ENCODE measurements around the gene NCF2.

DNA sequence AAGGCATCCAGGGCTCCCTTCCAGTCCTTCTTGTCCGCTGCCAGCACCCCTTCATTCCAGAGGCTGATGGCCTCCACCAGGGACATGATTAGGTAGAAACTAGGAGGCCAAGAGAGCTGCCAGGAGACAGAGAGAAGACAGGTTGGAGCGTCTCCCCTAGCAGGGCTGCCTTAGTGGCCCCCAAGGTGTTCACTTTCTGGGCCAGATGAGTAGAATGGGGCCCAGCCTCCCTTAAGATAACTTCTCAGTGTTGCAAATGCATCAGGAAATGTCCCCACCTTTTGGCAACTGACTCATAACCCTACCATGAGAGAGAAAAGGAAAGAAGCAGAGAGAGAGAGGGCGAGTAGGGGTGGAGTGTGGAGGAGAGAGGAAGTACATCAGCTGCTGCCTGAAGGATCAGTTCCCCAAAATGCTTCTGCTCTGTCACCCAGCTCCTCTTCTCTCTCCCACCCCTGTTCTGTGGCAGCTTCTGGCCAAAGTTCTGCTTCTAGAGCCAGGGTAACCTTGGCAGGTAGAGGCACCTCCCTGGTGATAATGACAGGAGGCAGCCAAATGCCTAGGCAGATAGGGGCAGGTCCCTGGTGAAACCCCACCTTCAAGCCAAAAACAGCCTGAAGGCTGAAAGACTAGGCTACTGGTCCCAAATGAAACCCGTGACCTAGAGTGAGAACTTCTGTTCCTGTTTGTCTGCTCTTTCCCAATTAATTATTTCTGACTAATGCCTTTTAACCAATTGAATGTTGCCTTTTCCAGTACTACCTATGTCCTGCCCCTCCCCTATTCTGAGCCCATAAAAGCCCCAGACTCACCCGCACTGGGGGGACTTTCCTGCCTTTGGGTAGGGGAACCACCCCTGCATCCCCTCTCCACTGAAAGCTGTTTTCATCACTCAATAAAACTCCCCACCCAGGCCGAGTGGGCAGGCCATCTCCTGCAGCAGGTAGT lies at the start of gene NCF2:
- TF ChIP-seq, protein P1, sequence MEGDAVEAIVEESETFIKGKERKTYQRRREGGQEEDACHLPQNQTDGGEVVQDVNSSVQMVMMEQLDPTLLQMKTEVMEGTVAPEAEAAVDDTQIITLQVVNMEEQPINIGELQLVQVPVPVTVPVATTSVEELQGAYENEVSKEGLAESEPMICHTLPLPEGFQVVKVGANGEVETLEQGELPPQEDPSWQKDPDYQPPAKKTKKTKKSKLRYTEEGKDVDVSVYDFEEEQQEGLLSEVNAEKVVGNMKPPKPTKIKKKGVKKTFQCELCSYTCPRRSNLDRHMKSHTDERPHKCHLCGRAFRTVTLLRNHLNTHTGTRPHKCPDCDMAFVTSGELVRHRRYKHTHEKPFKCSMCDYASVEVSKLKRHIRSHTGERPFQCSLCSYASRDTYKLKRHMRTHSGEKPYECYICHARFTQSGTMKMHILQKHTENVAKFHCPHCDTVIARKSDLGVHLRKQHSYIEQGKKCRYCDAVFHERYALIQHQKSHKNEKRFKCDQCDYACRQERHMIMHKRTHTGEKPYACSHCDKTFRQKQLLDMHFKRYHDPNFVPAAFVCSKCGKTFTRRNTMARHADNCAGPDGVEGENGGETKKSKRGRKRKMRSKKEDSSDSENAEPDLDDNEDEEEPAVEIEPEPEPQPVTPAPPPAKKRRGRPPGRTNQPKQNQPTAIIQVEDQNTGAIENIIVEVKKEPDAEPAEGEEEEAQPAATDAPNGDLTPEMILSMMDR (IDR thresholded peaks at IDR 0.05; ENCODE audit: insufficient read depth, low read length, poor library complexity, severe bottlenecking): no peak
- no peak for TF ChIP-seq EZH2phosphoT487 (conservative IDR thresholded peaks at IDR 0.05; ENCODE audit: low read length)

All from SU-DHL-6 (cell line).